Activated CD4-positive, alpha-beta T cell treated with anti-CD3 and anti-CD28 coated beads for 4 hours (primary cell): ENCODE results near the gene RIMBP2.

Source experiments
- DNase-seq, 2 donors: peaks; one replicate each; pipeline ENCODE4 v3.0.0-alpha.2; 2020

Gene RIMBP2

GRCh38 chr12:130433411-130433810, 282.7 kb downstream of the RIMBP2 start:
- DNase-seq: no peak

GRCh38 chr12:130431176-130431575, 284.9 kb downstream of the RIMBP2 start:
- DNase-seq: no peak

- DNase-seq: no peak
Measured at GRCh38 chr12:130429656-130430505, 286.2 kb downstream of the RIMBP2 start.

GRCh38 chr12:130428116-130428515, 288.0 kb downstream of the RIMBP2 start:
- no peak for DNase-seq

GRCh38 chr12:130427381-130427887, 288.7 kb downstream of the RIMBP2 start:
- no peak for DNase-seq

GRCh38 chr12:130425698-130426245, 290.3 kb downstream of the RIMBP2 start:
- DNase-seq: no peak

GRCh38 chr12:130424858-130425697, 291.0 kb downstream of the RIMBP2 start:
- no peak for DNase-seq

- DNase-seq: no peak
Measured at GRCh38 chr12:130423991-130424857, 291.9 kb downstream of the RIMBP2 start.

- no peak for DNase-seq
Measured at GRCh38 chr12:130423136-130423535, 293.0 kb downstream of the RIMBP2 start.

GRCh38 chr12:130422676-130423075, 293.4 kb downstream of the RIMBP2 start:
- no peak for DNase-seq

- no peak for DNase-seq
Measured at GRCh38 chr12:130421896-130422295, 294.2 kb downstream of the RIMBP2 start.

- DNase-seq: no peak
Measured at GRCh38 chr12:130420071-130420470, 296.0 kb downstream of the RIMBP2 start.

GRCh38 chr12:130419116-130419515, 297.0 kb downstream of the RIMBP2 start:
- DNase-seq: no peak

- DNase-seq: no peak
Measured at GRCh38 chr12:130418251-130418650, 297.8 kb downstream of the RIMBP2 start.

- DNase-seq: no peak
Measured at GRCh38 chr12:130414381-130414780, 301.7 kb downstream of the RIMBP2 start.

GRCh38 chr12:130413909-130414308, 302.2 kb downstream of the RIMBP2 start:
- DNase-seq: no peak

GRCh38 chr12:130412384-130412783, 303.7 kb downstream of the RIMBP2 start:
- DNase-seq: no peak

GRCh38 chr12:130405332-130405731, 310.8 kb downstream of the RIMBP2 start:
- DNase-seq: no peak

- DNase-seq: no peak
Measured at GRCh38 chr12:130401703-130402102, 314.4 kb downstream of the RIMBP2 start.

GRCh38 chr12:130398100-130398848, 317.8 kb downstream of the RIMBP2 start:
- no peak for DNase-seq

- no peak for DNase-seq
Measured at GRCh38 chr12:130396667-130397066, 319.4 kb downstream of the RIMBP2 start.

GRCh38 chr12:130394906-130395305, 321.2 kb downstream of the RIMBP2 start:
- DNase-seq: no peak
